Glomerular endothelial cell (primary cell): Measurements from ENCODE around the gene LIPG. TPM values are rescaled to one million over a fixed set of nuclear protein-coding genes. Genes with fewer than 3 reads are reported as not detected.

ENCODE experiments used
- DNase-seq: peaks from one replicate; pipeline ENCODE4 v3.0.0-alpha.2; 2011; ENCODE audit warnings: low read depth, low spot score; ENCODE audit errors: extremely low read depth
- total RNA-seq: library from RNA; depleted of rRNA; stranded (reverse); fragments of >200 nt; gene quantifications from 2 replicates; pipeline ENCODE4 v1.2.3, GENCODE V29; 2015

The LIPG gene
- total RNA-seq, 1 donor from 2014 or later = 185 TPM

DNA sequence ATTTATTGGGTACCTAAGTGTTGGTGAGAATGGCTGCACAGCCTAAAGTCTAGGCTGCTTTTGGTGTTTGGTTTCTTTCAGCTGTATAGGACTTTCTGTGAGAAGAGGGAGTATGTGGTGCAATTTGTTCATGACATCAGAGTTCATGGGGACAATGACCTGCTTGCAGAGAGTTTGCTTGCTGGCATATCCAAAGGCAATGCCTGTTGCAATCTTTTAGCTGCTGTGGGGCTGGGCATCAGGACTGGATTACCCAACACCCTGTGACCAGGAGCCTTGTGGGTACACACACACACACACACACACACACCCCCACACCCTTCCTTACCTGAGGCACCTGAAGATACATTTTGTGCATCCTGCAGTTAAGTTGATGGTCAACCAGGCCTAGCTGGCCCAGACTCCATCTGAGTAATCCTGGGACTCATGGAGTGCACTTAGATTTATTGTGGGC lies 68.4 kb downstream of the LIPG start:
- DNase-seq = no peak

DNA sequence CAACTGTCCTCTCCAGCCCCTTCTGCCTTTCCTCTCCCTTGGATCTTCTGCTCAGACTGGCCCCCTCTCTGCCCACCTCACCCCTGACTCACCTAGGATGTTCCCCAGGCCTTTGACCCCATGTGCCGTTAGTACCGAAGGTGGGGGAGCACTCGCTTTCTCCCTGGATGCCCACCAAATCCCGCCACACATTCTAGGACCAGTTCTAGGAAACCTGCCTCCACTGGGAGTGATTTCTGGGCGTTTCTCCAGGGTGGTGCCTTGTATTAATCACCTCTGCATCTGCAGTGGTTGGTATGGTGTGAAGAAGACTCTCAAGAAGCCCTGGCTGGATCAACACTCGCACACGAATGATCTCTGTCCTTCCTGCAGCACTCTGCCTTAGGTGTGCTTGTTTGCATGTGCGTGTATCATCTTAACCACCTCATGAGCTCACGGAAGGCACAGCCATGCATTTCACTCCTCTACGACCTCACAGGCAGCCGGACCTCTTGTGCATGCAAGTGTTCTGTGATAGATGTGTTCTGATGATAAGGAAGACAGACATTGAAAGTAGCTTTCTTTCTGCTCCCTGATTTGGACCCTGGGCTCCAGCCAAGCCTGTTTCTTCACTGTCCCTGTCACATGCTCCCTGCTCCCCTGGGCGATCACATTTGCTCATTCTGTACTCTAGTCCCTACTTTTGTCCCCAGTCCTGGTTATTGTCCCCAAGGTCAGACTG lies 69.4 kb downstream of the LIPG start:
- DNase-seq = no peak

DNA sequence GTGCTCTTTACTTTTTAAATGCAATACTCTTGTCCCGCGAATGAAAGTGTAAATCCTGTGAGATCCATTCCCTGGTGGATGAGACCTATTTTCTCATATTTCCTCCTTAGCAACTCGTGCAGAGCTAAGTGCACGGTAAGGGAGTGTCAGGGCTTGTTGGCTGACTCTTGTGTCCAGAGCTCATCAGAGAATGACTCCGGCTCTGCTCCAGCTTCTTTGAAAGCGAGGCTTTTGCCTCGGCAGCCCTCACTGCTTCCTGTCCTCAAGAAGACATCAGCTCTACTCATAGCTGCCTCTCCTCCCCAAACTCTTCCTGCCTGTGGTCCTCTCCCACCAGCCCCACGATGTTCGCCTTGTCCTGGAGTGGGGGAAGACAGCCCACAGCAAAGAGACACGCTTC lies 70.7 kb downstream of the LIPG start:
- DNase-seq = no peak

GRCh38 chr18:49638209-49638785 lies 76.4 kb downstream of the LIPG start:
- DNase-seq = no peak

GRCh38 chr18:49638891-49639557 lies 77.2 kb downstream of the LIPG start:
- DNase-seq = no peak

DNA sequence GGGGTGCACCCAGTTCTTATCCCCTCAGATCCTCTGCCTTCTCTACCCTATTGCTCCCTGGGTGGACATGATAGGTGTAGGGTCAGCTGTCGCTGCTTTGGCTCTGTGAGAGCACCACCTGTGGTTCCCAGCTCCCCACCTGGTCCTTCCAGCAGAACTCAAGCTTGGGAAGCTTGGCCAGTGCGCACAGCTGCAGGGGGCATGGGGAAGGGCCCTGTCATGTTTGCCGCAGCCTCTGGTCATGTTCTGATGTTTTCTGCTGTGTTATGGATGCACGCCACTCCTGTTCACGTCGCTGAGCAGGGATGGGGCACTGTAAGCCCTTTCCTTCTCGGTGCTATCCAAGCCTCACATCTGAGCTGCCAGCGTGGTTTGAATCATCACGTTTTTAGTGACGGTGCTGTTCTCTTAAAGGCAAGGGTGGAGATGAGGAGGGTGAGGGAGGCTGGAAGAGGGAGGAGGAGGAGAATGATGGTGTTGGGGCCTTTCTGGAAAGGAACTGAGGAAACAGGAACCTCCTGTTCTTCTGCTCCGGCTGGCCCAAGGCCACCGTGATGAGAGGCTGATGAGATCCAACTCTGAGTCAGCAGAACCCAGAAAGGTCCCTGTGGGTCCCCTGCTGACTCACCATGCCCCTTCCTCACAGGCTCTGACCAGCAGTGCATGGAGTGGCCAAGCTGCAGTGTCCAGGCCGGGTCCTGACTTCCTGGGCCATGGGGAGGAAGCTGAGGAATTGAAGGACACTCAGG lies 78.0 kb downstream of the LIPG start:
- no peak for DNase-seq

- DNase-seq = no peak
Observed at GRCh38 chr18:49640741-49641140, 78.9 kb downstream of the LIPG start.

- DNase-seq = no peak
Observed at GRCh38 chr18:49645196-49645595, 83.3 kb downstream of the LIPG start.

GRCh38 chr18:49645841-49646351 lies 84.0 kb downstream of the LIPG start:
- no peak for DNase-seq

DNA sequence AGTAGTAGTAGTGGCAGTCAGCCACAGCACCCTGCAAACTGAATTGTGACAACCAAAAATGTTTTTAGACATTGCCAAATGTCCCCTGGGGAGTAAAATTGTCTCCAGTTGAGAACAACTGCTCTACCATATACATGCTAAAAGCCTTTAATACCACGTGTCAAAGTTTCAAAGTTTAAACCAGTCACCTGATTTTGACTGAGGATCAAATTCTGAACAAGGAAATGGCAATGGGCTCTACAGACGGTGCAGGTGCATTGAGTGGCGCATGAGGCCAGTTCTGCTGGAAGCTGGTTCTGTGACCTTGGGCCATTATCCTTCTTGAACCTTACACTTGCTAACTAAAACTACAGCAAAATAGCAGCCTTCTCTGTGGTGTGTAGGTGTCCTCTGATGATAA lies 85.0 kb downstream of the LIPG start:
- DNase-seq = no peak

- no peak for DNase-seq
Observed at GRCh38 chr18:49647496-49648168, 85.8 kb downstream of the LIPG start.

DNA sequence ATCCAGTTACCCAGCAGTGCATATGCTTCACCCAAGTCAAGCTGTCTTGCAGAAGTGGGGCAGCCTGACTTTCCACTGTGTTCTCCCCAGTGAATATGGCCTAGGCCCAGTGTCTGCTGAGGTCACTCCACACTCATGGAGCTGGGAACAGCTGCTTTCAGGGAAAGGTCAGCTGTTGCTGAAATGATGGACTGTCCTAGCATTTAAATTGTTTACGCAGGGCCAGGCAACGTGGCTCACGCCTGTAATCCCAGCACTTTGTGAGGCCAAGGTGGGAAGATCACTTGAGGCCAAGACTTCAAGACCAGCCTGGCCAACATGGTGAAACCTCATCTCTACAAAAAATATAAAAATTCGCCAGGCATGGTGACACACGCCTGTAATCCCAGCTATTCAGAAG lies 86.5 kb downstream of the LIPG start:
- DNase-seq = no peak

Other genes starting within 250 kb of the LIPG start
- 47.0 and 106 TPM in 2 replicates for gene DYM, start 101.4 kb upstream of the LIPG start, total RNA-seq
- gene C18orf32, start 74.8 kb upstream of the LIPG start, total RNA-seq = 41.0 and 48.5 TPM in 2 replicates
- gene RPL17, start 69.6 kb upstream of the LIPG start, total RNA-seq = 1,167 and 1,711 TPM in 2 replicates